Muscle of leg (tissue), 11 donors: ENCODE measurements around the gene ASMTL. TPM values are rescaled to one million over a fixed set of nuclear protein-coding genes. Genes with fewer than 3 reads are reported as not detected.
"Not testable (repeated sequence)": the region's sequence is repeated elsewhere in the genome, so short reads cannot be mapped to it uniquely, and the experiment has no call there.

Source experiments
- DNase-seq: peaks from one replicate; pipeline ENCODE4 v3.0.0; 2013
- H3K27ac ChIP-seq: one replicate; pipeline ENCODE4 v1.5.1; 2013; ENCODE audit warnings: mild to moderate bottlenecking, low read length, control low read depth
- H3K27me3 ChIP-seq: one replicate; pipeline ENCODE4 v1.6.1; 2013; ENCODE audit warnings: low read length; ENCODE audit not compliant: control insufficient read depth, insufficient read depth
- H3K36me3 ChIP-seq: one replicate; pipeline ENCODE4 v1.6.1; 2013; ENCODE audit warnings: low read length; ENCODE audit not compliant: control insufficient read depth, insufficient read depth
- H3K4me1 ChIP-seq: one replicate; pipeline ENCODE4 v1.6.1; 2013; ENCODE audit warnings: low read length; ENCODE audit not compliant: control insufficient read depth, insufficient read depth
- H3K4me3 ChIP-seq: one replicate; pipeline ENCODE4 v1.5.1; 2013; ENCODE audit warnings: low read length, control low read depth
- H3K9me3 ChIP-seq: replicated peaks from 2 replicates; pipeline ENCODE4 v1.6.1; 2013; ENCODE audit warnings: low read depth, low read length; ENCODE audit not compliant: control insufficient read depth
- WGBS: methylation state at CpG from one replicate; pipeline ENCODE4 v1.1.5; 2013; ENCODE audit warnings: missing lambda C conversion rate; ENCODE audit not compliant: insufficient coverage; 5-methylcytosine and 5-hydroxymethylcytosine counted together
- polyA plus RNA-seq, 8 donors: library from polyadenylated mRNA; unstranded; fragments of 120-200 nt; gene quantifications; one replicate each; pipeline versions ENCODE4 v1.2.1 to v1.2.3, GENCODE V29; 2013; ENCODE audit warnings: inconsistent platforms in 1 of 8, low replicate concordance in 1 of 8; ENCODE audit not compliant: insufficient read length in 8 of 8, insufficient read depth in 1 of 8
- total RNA-seq: library from RNA; stranded (reverse); fragments of 120-200 nt; gene quantifications from one replicate; pipeline ENCODE4 v1.2.4, GENCODE V29; 2013

ASMTL gene
- total and polyA plus RNA-seq, 9 donors: 9.4 to 32.5 (median 26.7) TPM

- no peak overlapping the region for H3K27ac ChIP-seq
- H3K36me3 ChIP-seq: no peaks in the 10 kb centered on the region
- H3K9me3 ChIP-seq: peaks cover 26% of the 10 kb centered on the region
- WGBS: 97% methylated on average over 9 of the region's 9 CpGs
- no peaks in the 10 kb centered on the region for H3K27me3 ChIP-seq
- DNase-seq: no peak
- no peak overlapping the region for H3K4me3 ChIP-seq
- peaks cover 10% of the 10 kb centered on the region for H3K4me1 ChIP-seq
Observed at GRCh38 chrX:1449036-1449822, 3.5 kb downstream of the ASMTL start.

DNA sequence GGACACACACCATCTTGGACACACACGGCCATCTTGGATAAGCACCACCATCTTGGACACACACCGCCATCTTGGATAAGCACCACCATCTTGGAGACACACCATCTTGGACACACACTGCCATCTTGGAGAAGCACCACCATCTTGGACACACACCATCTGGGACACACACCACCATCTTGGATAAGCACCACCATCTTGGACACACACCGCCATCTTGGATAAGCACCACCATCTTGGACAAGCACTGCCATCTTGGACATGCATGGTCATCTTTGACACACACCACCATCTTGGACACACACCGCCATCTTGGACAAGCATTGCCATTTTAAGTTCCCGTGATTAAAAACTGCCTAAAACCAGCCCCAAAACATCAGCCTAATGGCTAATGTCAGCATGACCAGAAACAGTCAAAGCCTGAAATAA, 4.1 kb downstream of the ASMTL start:
- not testable (repeated sequence) for H3K27me3 ChIP-seq, H3K4me3 ChIP-seq, H3K27ac ChIP-seq, H3K4me1 ChIP-seq, H3K36me3 ChIP-seq, DNase-seq
- H3K9me3 ChIP-seq: peaks cover 30% of the 10 kb centered on the region
- WGBS: 96% methylated on average over 5 of the region's 5 CpGs

DNA sequence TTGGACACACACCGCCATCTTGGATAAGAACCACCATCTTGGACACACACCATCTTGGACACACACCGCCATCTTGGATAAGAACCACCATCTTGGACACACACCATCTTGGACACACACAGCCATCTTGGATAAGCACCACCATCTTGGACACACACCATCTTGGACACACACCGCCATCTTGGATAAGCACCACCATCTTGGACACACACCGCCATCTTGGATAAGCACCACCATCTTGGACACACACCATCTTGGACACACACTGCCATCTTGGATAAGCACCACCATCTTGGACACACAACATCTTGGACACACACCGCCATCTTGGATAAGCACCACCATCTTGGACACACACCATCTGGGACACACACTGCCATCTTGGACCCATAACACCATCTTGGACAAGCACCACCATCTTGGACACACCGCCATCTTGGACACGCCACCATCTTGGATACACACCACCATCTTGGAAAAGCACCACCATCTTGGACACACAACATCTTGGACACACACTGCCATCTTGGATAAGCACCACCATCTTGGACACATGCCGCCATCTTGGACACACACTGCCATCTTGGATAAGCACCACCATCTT, 4.6 kb downstream of the ASMTL start:
- not testable (repeated sequence) for H3K27ac ChIP-seq, H3K4me1 ChIP-seq, H3K27me3 ChIP-seq, H3K4me3 ChIP-seq, DNase-seq, H3K36me3 ChIP-seq
- peaks cover 30% of the 10 kb centered on the region for H3K9me3 ChIP-seq
- 96% methylated on average over 8 of the region's 8 CpGs for WGBS

- H3K27me3 ChIP-seq, H3K36me3 ChIP-seq, H3K4me1 ChIP-seq, H3K27ac ChIP-seq, DNase-seq, H3K4me3 ChIP-seq: not testable (repeated sequence)
- H3K9me3 ChIP-seq: peaks cover 37% of the 10 kb centered on the region
- WGBS: 95% methylated on average over 11 of the region's 13 CpGs
Observed at GRCh38 chrX:1446984-1447968, 5.4 kb downstream of the ASMTL start.

GRCh38 chrX:1444561-1445500, 7.9 kb downstream of the ASMTL start:
- Histone ChIP-seq H3K4me3 (no peak overlapping the region), H3K9me3 (peaks cover 42% of the 10 kb centered on the region), H3K27me3 (no peaks in the 10 kb centered on the region), H3K36me3 (no peaks in the 10 kb centered on the region), H3K27ac (no peak overlapping the region), H3K4me1 (no peaks in the 10 kb centered on the region)
- DNase-seq: no peak
- WGBS: 95% methylated on average over 10 of the region's 19 CpGs

GRCh38 chrX:1443496-1444075, 9.1 kb downstream of the ASMTL start:
- 84% methylated on average over 23 of the region's 26 CpGs for WGBS
- Histone ChIP-seq H3K4me3 (no peak overlapping the region), H3K36me3 (peaks cover 9% of the 10 kb centered on the region), H3K27me3 (no peaks in the 10 kb centered on the region), H3K27ac (no peak overlapping the region), H3K9me3 (peaks cover 41% of the 10 kb centered on the region), H3K4me1 (no peaks in the 10 kb centered on the region)
- no peak for DNase-seq

DNA sequence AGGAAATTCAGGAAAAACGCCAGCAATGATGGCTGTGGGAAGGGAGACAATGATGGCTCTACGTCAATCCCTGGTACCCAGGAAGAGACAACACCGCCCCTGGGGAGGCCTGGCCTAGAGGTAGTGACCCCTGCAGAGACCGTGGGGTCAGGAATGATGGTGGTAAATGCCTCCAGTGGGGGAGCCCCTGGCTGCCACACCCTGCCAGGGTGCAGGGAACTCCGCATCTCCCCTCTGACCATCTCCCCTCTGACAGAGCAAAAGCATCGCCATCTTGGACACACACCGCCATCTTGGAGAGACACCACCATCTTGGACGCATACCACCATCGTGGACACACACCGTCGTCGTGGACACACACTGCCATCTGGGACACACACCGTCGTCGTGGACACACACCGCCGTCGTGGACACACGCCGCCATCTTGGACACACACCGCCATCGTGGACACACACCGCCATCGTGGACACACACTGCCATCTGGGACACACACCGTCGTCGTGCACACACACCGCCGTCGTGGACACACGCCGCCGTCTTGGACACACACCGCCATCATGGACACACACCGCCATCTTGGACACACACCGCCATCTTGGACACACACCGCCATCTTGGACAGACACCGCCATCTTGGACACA, 9.9 kb downstream of the ASMTL start:
- DNase-seq: no peak
- H3K4me3 ChIP-seq: no peak overlapping the region

DNA sequence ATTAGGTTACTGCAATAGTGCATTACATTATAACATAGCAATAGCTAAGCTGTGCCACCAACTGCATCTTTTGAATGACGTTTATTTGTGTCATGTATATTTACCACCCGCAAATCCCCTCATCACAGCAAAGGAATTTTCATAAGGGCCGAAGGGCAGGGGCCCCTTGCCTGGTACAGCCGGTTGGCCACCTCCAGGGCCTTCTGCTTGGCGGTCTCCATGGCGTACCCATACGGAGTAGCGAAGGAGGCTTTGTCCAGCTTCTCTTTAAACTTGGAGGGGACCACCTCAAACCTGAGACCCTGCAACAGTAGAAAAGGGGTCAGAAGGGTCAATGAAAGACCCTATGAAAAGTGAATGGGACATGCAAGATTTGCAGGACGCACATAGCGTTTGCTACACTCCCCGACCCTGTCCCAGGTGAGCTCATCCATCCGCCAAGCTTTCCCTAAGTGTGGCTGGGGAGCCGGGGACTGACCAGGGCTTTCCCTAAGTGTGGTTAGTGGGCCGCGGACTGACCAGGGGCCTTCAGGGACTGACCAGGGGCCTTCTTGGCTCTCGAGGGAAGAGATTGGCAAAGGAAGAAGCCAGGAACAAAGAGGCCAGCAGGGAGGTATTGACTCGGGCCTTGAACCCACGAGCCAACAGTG, 10.6 kb downstream of the ASMTL start:
- no peak for DNase-seq
- Histone ChIP-seq H3K36me3 (peaks cover 11% of the 10 kb centered on the region), H3K4me1 (no peaks in the 10 kb centered on the region), H3K4me3 (no peak overlapping the region), H3K27me3 (no peaks in the 10 kb centered on the region), H3K27ac (no peak overlapping the region), H3K9me3 (peaks cover 42% of the 10 kb centered on the region)
- 97% methylated on average over 17 of the region's 18 CpGs for WGBS

More for the DNA sequence above, 9.9 kb downstream of the ASMTL start:
- H3K27ac ChIP-seq: no peak overlapping the region
- H3K27me3 ChIP-seq: no peaks in the 10 kb centered on the region
- H3K36me3 ChIP-seq: peaks cover 11% of the 10 kb centered on the region
- H3K4me1 ChIP-seq: no peaks in the 10 kb centered on the region
- peaks cover 43% of the 10 kb centered on the region for H3K9me3 ChIP-seq
- WGBS: 90% methylated on average over 35 of the region's 38 CpGs
